K562 (cell line): ENCODE measurements around the gene RORB. TPM values are rescaled to one million over a fixed set of nuclear protein-coding genes. Genes with fewer than 3 reads are reported as not detected.

Source experiments
- ATAC-seq: fragments of 200-7000 bp; cut with Tn5 transposase; 3 replicates; pipeline ENCODE4 v1.9.1; 2020; ENCODE audit warnings: moderate library complexity
- BruUV-seq: library from RNA; stranded (reverse); fragments of 400-500 nt; replicated peaks from 2 replicates; lab custom pipeline; 2021; lab: Mats Ljungman, UMichigan
- CTCF ChIA-PET: fragments of 300-600 bp; formaldehyde crosslinking; extraction: SDS; loops from one replicate; lab custom pipeline; 2021; ENCODE audit warnings: low intra/inter-chr PET ratio; lab: Yijun Ruan, JAX
- POLR2A ChIA-PET: fragments of 300-600, 350-650 bp; sonication (Branson Sonifier 250); formaldehyde crosslinking; extraction: SDS; loops from one replicate; lab custom pipeline; 2021; ENCODE audit warnings: antibody characterized with exemption, inconsistent platforms; lab: Yijun Ruan, JAX
- DNase-seq, 4 experiments: peaks; one replicate each; pipeline versions ENCODE4 v3.0.0 to v3.0.0-alpha.2; 2011 to 2018; ENCODE audit warnings: low spot score in 3 of 4, mixed read lengths in 3 of 4; ENCODE audit errors: extremely low read depth in 1 of 4
- FAIRE-seq: peaks from 2 replicates; lab custom pipeline; 2011; peaks lifted over from hg19 to GRCh38; lab: Jason Lieb, UNC
- H2AFZ ChIP-seq: 2 replicates; pipeline ENCODE4 v1.6.0; 2011; ENCODE audit warnings: low read depth, low read length, control low read depth, inconsistent platforms
- H3K27ac ChIP-seq: fragments of 200-600 bp; 3 replicates; pipeline ENCODE4 v1.8.0; 2011; ENCODE audit warnings: low read depth, mild to moderate bottlenecking, control low read depth, inconsistent platforms, low read length, moderate library complexity, mixed read lengths; ENCODE audit errors: extremely low read depth
- H3K27me3 ChIP-seq, 2 experiments: fragments of 300-600 bp in 1 of 2; 2 replicates in 1 of 2; 3 replicates in 1 of 2; pipeline versions ENCODE4 v1.6.0 to v1.8.0; 2011; ENCODE audit warnings: inconsistent platforms in 2 of 2, low read length in 2 of 2, mild to moderate bottlenecking in 1 of 2, mixed read lengths in 1 of 2, moderate library complexity in 1 of 2; ENCODE audit not compliant: control insufficient read depth in 2 of 2, insufficient read depth in 2 of 2
- H3K36me3 ChIP-seq: fragments of 300-600 bp; 3 replicates; pipeline ENCODE4 v1.8.0; 2011; ENCODE audit warnings: mild to moderate bottlenecking, low read length, inconsistent platforms; ENCODE audit not compliant: control insufficient read depth, insufficient read depth
- H3K4me1 ChIP-seq, 2 experiments: fragments of 200-600 bp in 1 of 2; replicated peaks in 1 of 2; 2 replicates in 1 of 2; 3 replicates in 1 of 2; pipeline versions ENCODE4 v1.5.1 to v1.8.0; 2011; ENCODE audit warnings: inconsistent platforms in 2 of 2, low read length in 2 of 2, mild to moderate bottlenecking in 1 of 2, mixed read lengths in 1 of 2, moderate library complexity in 1 of 2; ENCODE audit not compliant: control insufficient read depth in 2 of 2, insufficient read depth in 2 of 2
- H3K4me2 ChIP-seq: 2 replicates; pipeline ENCODE4 v1.6.1; 2011; ENCODE audit warnings: low read length, control low read depth, inconsistent platforms, mixed read lengths; ENCODE audit not compliant: insufficient read depth
- H3K4me3 ChIP-seq: fragments of 200-600 bp; sonication (generic), shearing (Covaris generic); 2 replicates; pipeline ENCODE4 v1.5.1; 2016; ENCODE audit warnings: control low read depth, inconsistent platforms
- H3K79me2 ChIP-seq: fragments of 200-600 bp; 3 replicates; pipeline ENCODE4 v1.8.0; 2011; ENCODE audit warnings: low read length, inconsistent platforms; ENCODE audit not compliant: control insufficient read depth, insufficient read depth
- H3K9ac ChIP-seq, 2 experiments: 2 replicates each; pipeline versions ENCODE4 v1.6.0 to v1.6.1; 2011; ENCODE audit warnings: low read depth in 2 of 2, low read length in 2 of 2, control low read depth in 1 of 2, inconsistent platforms in 1 of 2, mild to moderate bottlenecking in 1 of 2, mixed read lengths in 1 of 2; ENCODE audit not compliant: insufficient read depth in 1 of 2
- H3K9me1 ChIP-seq: one replicate; pipeline ENCODE4 v1.6.0; 2011; ENCODE audit warnings: inconsistent platforms, mild to moderate bottlenecking, low read length, moderate library complexity; ENCODE audit not compliant: control insufficient read depth, insufficient read depth
- H3K9me3 ChIP-seq: replicated peaks from 2 replicates; pipeline ENCODE4 v1.5.1; 2011; ENCODE audit warnings: low read depth, low read length, inconsistent platforms; ENCODE audit not compliant: control insufficient read depth, insufficient read depth
- H4K20me1 ChIP-seq: replicated peaks from 2 replicates; pipeline ENCODE4 v1.6.1; 2011; ENCODE audit warnings: low read length, inconsistent platforms, mixed read lengths; ENCODE audit not compliant: control insufficient read depth, insufficient read depth
- AFF4 ChIP-seq: sonication (generic); formaldehyde crosslinking; IDR thresholded peaks from 2 replicates; pipeline ENCODE4 v1.8.0; 2023; ENCODE audit warnings: mild to moderate bottlenecking, missing genetic modification reagents
- C11orf30 ChIP-seq: fragments of 450-650 bp; IDR thresholded peaks from 2 replicates; pipeline ENCODE4 v1.6.1; 2016; ENCODE audit warnings: low read depth, mild to moderate bottlenecking
- CREM ChIP-seq: IDR thresholded peaks from 2 replicates; pipeline ENCODE4 v1.6.1; 2014; ENCODE audit warnings: antibody characterized with exemption, low read depth
- MAFF ChIP-seq: IDR thresholded peaks from 2 replicates; pipeline ENCODE4 v1.6.1; 2012; ENCODE audit warnings: low read length, improper control_type of control experiment
- MAFG ChIP-seq: fragments of 450-650 bp; conservative IDR thresholded peaks from 2 replicates; pipeline ENCODE4 v1.6.1; 2016; ENCODE audit warnings: missing genetic modification characterization, missing compliant biosample characterization
- MAFK ChIP-seq: IDR thresholded peaks from 2 replicates; pipeline ENCODE4 v1.6.1; 2011; ENCODE audit warnings: low read length, improper control_type of control experiment
- ZNF316 ChIP-seq: fragments of 450-650 bp; IDR thresholded peaks from 2 replicates; pipeline ENCODE4 v1.6.1; 2016
- WGBS: fragments of 100-300 bp; shearing (Covaris generic); methylation state at CpG from one replicate; pipeline ENCODE4 v1.1.6; 2016; ENCODE audit warnings: low coverage, mixed read lengths; ENCODE audit not compliant: insufficient coverage; ENCODE audit errors: missing lambda C conversion rate; 5-methylcytosine and 5-hydroxymethylcytosine counted together
- in situ Hi-C: fragments of 300-500 bp; cut with MboI; formaldehyde crosslinking; loops from 4 replicates; pipeline ENCODE4 v1.15.0; 2018; ENCODE audit warnings: inconsistent platforms, mixed read lengths
- intact Hi-C: fragments of 100-400 bp; cut with micrococcal nuclease; formaldehyde crosslinking; loops from 2 replicates; pipeline ENCODE4 v1.14.2; 2022
- polyA plus RNA-seq, 8 experiments: library from polyadenylated mRNA; depleted of rRNA in 4 of 8; stranded (reverse) in 5 of 8; unstranded in 3 of 8; fragments of >200 nt; fragmentation: Nextera tagmentation in 2 of 8; fragmentation: Illumina TruSeq in 1 of 8; extraction: Ambion mirVana in 2 of 8; extraction: Trizol in 1 of 8; gene quantifications; 2 replicates each; pipeline versions ENCODE4 v1.2.1 to v1.2.3, GENCODE V29; 2011 to 2014; ENCODE audit warnings: inconsistent platforms in 1 of 8, missing spikeins in 1 of 8
- total RNA-seq, 7 experiments: library from RNA; depleted of rRNA in 6 of 7; stranded (reverse); fragments of >200 nt in 6 of 7; fragmentation: Illumina TruSeq in 2 of 7; extraction: Trizol in 2 of 7; gene quantifications; 2 replicates each; pipeline versions ENCODE4 v1.2.1 to v1.2.3, GENCODE V29; 2011 to 2021; ENCODE audit warnings: low replicate concordance in 1 of 7

The RORB gene
- total and polyA plus RNA-seq, 9 of the 15 experiments (the other 6 are each of a cell fraction or from before 2014, with no cell fraction given) = not detected

- no peaks in the 10 kb centered on the region for H3K79me2 ChIP-seq
- ChIA-PET POLR2A (no interaction called here), CTCF (no interaction called here)
- ATAC-seq (no peak), DNase-seq (no peak), FAIRE-seq (no peak)
- WGBS = 0% methylated on average over 2 of the region's 2 CpGs
- H3K9me1 ChIP-seq = no peaks in the 10 kb centered on the region
- no peak overlapping the region for H3K4me3 ChIP-seq
- H3K27ac ChIP-seq = no peak overlapping the region
- no peaks in the 10 kb centered on the region for H3K9me3 ChIP-seq
- intact Hi-C loops (no loop called here), in situ Hi-C loops (no loop called here)
- no peaks in the 10 kb centered on the region for H3K4me1 ChIP-seq
- no peaks in the 10 kb centered on the region for H3K27me3 ChIP-seq
- no peak overlapping the region for H3K9ac ChIP-seq
- no peaks in the 10 kb centered on the region for H4K20me1 ChIP-seq
- no peak overlapping the region for H3K4me2 ChIP-seq
- no peaks in the 10 kb centered on the region for H3K36me3 ChIP-seq
- BruUV-seq = no TSS peak
- TF ChIP-seq MAFF = peak; percentile 88
- peak; percentile 68 for TF ChIP-seq MAFG (tag)
- no peak for TF ChIP-seq AFF4 (CRISPR knock-in tag)
- no peak for TF ChIP-seq CREM
- peak; percentile 81 for TF ChIP-seq ZNF316
- peak; percentile 71 for TF ChIP-seq C11orf30
- peak; percentile 92 for TF ChIP-seq MAFK
- TF ChIP-seq, all 486 proteins: peak for 5
- H2AFZ ChIP-seq = no peak overlapping the region
These were observed 221.6 kb downstream of the RORB start for GRCh38 chr9:74718709-74719108.
